Caco-2 (cell line): Measurements from ENCODE around the gene C1QA. TPM values are rescaled to one million over a fixed set of nuclear protein-coding genes. Genes with fewer than 3 reads are reported as not detected.

Experiments used
- BruUV-seq: library from RNA; stranded (reverse); fragments of 400-500 nt; replicated peaks from 2 replicates; lab custom pipeline; 2021; lab: Mats Ljungman, UMichigan
- CTCF ChIA-PET: fragments of 300-600 bp; sonication (Branson Sonifier 250); formaldehyde crosslinking; loops from one replicate; lab custom pipeline; 2022; ENCODE audit warnings: antibody characterized with exemption; lab: Charles Lee
- POLR2A ChIA-PET: fragments of 300-600 bp; sonication (Branson Sonifier 250); formaldehyde crosslinking; loops from one replicate; lab custom pipeline; 2022; ENCODE audit warnings: antibody characterized with exemption; lab: Charles Lee
- DNase-seq, 2 experiments: peaks; one replicate each; pipeline versions ENCODE4 v3.0.0 to v3.0.0-alpha.2; 2020 to 2022
- H3K27me3 ChIP-seq: replicated peaks from 2 replicates; pipeline ENCODE4 v1.6.0; 2011; ENCODE audit warnings: low read length; ENCODE audit not compliant: control insufficient read depth, insufficient read depth
- H3K36me3 ChIP-seq: 2 replicates; pipeline ENCODE4 v1.5.1; 2011; ENCODE audit warnings: low read length; ENCODE audit not compliant: control insufficient read depth, insufficient read depth
- H3K4me1 ChIP-seq: fragments of 250-450 bp; sonication (Bioruptor Pico); 2 replicates; pipeline ENCODE4 v1.5.1; 2020; ENCODE audit warnings: mild to moderate bottlenecking
- H3K4me3 ChIP-seq: 2 replicates; pipeline ENCODE4 v1.5.1; 2011; ENCODE audit warnings: low read depth, mild to moderate bottlenecking, control low read depth, low read length
- H3K9me3 ChIP-seq: fragments of 250-450 bp; sonication (Bioruptor Pico); 2 replicates; pipeline ENCODE4 v1.5.1; 2020; ENCODE audit warnings: mild to moderate bottlenecking, moderate library complexity
- H3K27ac Mint-ChIP-seq: one replicate; pipeline ENCODE4 v1.8.0; 2022; ENCODE audit warnings: mixed read lengths; ENCODE audit not compliant: unreplicated experiment
- H3K27me3 Mint-ChIP-seq: one replicate; pipeline ENCODE4 v1.8.0; 2022; ENCODE audit warnings: mixed read lengths; ENCODE audit not compliant: insufficient read depth, unreplicated experiment
- H3K36me3 Mint-ChIP-seq: one replicate; pipeline ENCODE4 v1.8.0; 2022; ENCODE audit warnings: mild to moderate bottlenecking, mixed read lengths; ENCODE audit not compliant: insufficient read depth, unreplicated experiment
- H3K4me1 Mint-ChIP-seq: one replicate; pipeline ENCODE4 v1.8.0; 2022; ENCODE audit warnings: low read depth, mixed read lengths; ENCODE audit not compliant: unreplicated experiment
- H3K4me3 Mint-ChIP-seq: one replicate; pipeline ENCODE4 v1.8.0; 2022; ENCODE audit warnings: mild to moderate bottlenecking, moderate library complexity, mixed read lengths; ENCODE audit not compliant: unreplicated experiment
- H3K9me3 Mint-ChIP-seq: one replicate; pipeline ENCODE4 v1.8.0; 2022; ENCODE audit warnings: mixed read lengths; ENCODE audit not compliant: unreplicated experiment
- CTCF ChIP-seq, 2 experiments: fragments of 200-600 bp in 1 of 2; IDR thresholded peaks; 1 replicate in 1 of 2; 2 replicates in 1 of 2; pipeline versions ENCODE4 v1.5.1 to v1.8.0; 2011 to 2022; ENCODE audit warnings: antibody characterized with exemption in 1 of 2, control low read depth in 1 of 2, inconsistent platforms in 1 of 2, low read depth in 1 of 2, low read length in 1 of 2, mild to moderate bottlenecking in 1 of 2, moderate library complexity in 1 of 2; ENCODE audit not compliant: insufficient read depth in 1 of 2, severe bottlenecking in 1 of 2, unreplicated experiment in 1 of 2
- intact Hi-C: fragments of 100-400 bp; cut with micrococcal nuclease; formaldehyde crosslinking; loops from one replicate; pipeline ENCODE4 v1.10.0; 2022; ENCODE audit not compliant: unreplicated experiment
- total RNA-seq: library from RNA; stranded (reverse); gene quantifications from 2 replicates; pipeline ENCODE4 v1.2.3, GENCODE V29; 2022

Gene C1QA
- total RNA-seq, 1 experiment from 2014 or later = not detected

GRCh38 chr1:22639286-22639685, 2.9 kb downstream of the C1QA start:
- Mint-ChIP-seq H3K4me1 (no peaks in the 10 kb centered on the region), H3K36me3 (no peaks in the 10 kb centered on the region), H3K27ac (no peak overlapping the region), H3K27me3 (no peaks in the 10 kb centered on the region), H3K4me3 (no peak overlapping the region), H3K9me3 (no peaks in the 10 kb centered on the region)
- no TSS peak for BruUV-seq
- Histone ChIP-seq H3K27me3 (no peaks in the 10 kb centered on the region), H3K9me3 (no peaks in the 10 kb centered on the region), H3K36me3 (no peaks in the 10 kb centered on the region), H3K4me1 (no peaks in the 10 kb centered on the region), H3K4me3 (no peak overlapping the region)
- intact Hi-C loops = no loop called here
- POLR2A ChIA-PET = no interaction called here
- CTCF ChIA-PET = no interaction called here
- DNase-seq = no peak
- TF ChIP-seq CTCF (IDR thresholded peaks at IDR 0.05; ENCODE audit: insufficient read depth in 1 of 2, low read depth in 1 of 2, low read length in 1 of 2, severe bottlenecking in 1 of 2, unreplicated experiment in 1 of 2) = no peak

- Histone ChIP-seq H3K9me3 (no peaks in the 10 kb centered on the region), H3K27me3 (no peaks in the 10 kb centered on the region), H3K4me1 (no peaks in the 10 kb centered on the region), H3K36me3 (no peaks in the 10 kb centered on the region), H3K4me3 (no peak overlapping the region)
- Mint-ChIP-seq H3K36me3 (no peaks in the 10 kb centered on the region), H3K27me3 (peaks cover 6% of the 10 kb centered on the region), H3K27ac (no peak overlapping the region), H3K4me3 (no peak overlapping the region), H3K9me3 (no peaks in the 10 kb centered on the region), H3K4me1 (no peaks in the 10 kb centered on the region)
- TF ChIP-seq CTCF (IDR thresholded peaks at IDR 0.05; ENCODE audit: insufficient read depth in 1 of 2, low read depth in 1 of 2, low read length in 1 of 2, severe bottlenecking in 1 of 2, unreplicated experiment in 1 of 2) = no peak
- ChIA-PET POLR2A (no interaction called here), CTCF (interaction anchor here (1.0 to 1.8 kb wide), 5 partner anchors 98 to 221 kb away, joined by 3 to 12 read pairs (median 4); no protein-coding TSS in a partner anchor)
- BruUV-seq = no TSS peak
- no peak for DNase-seq
- intact Hi-C loops = loop anchor here (5.0 kb wide), 1 partner anchor 99 kb away; no protein-coding TSS in a partner anchor
Measured at GRCh38 chr1:22641247-22641646, 4.8 kb downstream of the C1QA start.

GRCh38 chr1:22641906-22642636, 5.6 kb downstream of the C1QA start:
- Histone ChIP-seq H3K4me1 (no peaks in the 10 kb centered on the region), H3K9me3 (no peaks in the 10 kb centered on the region), H3K4me3 (no peak overlapping the region), H3K27me3 (no peaks in the 10 kb centered on the region), H3K36me3 (no peaks in the 10 kb centered on the region)
- ChIA-PET CTCF (interaction anchor here (0.7 to 1.8 kb wide), 8 partner anchors 26 to 258 kb away, joined by 3 to 12 read pairs (median 4); no protein-coding TSS in a partner anchor), POLR2A (interaction anchor here (0.6 kb wide), 1 partner anchor 10 kb away, joined by 3 read pairs; no protein-coding TSS in a partner anchor)
- TF ChIP-seq CTCF (IDR thresholded peaks at IDR 0.05; ENCODE audit: insufficient read depth in 1 of 2, low read depth in 1 of 2, low read length in 1 of 2, severe bottlenecking in 1 of 2, unreplicated experiment in 1 of 2) = peak; percentile 92 to 94
- Mint-ChIP-seq H3K36me3 (no peaks in the 10 kb centered on the region), H3K27me3 (peaks cover 6% of the 10 kb centered on the region), H3K9me3 (no peaks in the 10 kb centered on the region), H3K4me3 (no peak overlapping the region), H3K27ac (no peak overlapping the region), H3K4me1 (no peaks in the 10 kb centered on the region)
- BruUV-seq = no TSS peak
- intact Hi-C loops = loop anchor here (1.0 to 5.0 kb wide), 3 partner anchors 100 to 222 kb away; no protein-coding TSS in a partner anchor
- peak; percentile 71 to 84 for DNase-seq
